HG02642 (cell line): ENCODE measurements around the gene GNG4.

ENCODE experiments used
- ATAC-seq: cut with Tn5 transposase; IDR thresholded peaks from one replicate; pipeline ENCODE4 v1.9.1; 2021; ENCODE audit warnings: mild to moderate bottlenecking; ENCODE audit not compliant: unreplicated experiment, poor library complexity

Gene GNG4

DNA sequence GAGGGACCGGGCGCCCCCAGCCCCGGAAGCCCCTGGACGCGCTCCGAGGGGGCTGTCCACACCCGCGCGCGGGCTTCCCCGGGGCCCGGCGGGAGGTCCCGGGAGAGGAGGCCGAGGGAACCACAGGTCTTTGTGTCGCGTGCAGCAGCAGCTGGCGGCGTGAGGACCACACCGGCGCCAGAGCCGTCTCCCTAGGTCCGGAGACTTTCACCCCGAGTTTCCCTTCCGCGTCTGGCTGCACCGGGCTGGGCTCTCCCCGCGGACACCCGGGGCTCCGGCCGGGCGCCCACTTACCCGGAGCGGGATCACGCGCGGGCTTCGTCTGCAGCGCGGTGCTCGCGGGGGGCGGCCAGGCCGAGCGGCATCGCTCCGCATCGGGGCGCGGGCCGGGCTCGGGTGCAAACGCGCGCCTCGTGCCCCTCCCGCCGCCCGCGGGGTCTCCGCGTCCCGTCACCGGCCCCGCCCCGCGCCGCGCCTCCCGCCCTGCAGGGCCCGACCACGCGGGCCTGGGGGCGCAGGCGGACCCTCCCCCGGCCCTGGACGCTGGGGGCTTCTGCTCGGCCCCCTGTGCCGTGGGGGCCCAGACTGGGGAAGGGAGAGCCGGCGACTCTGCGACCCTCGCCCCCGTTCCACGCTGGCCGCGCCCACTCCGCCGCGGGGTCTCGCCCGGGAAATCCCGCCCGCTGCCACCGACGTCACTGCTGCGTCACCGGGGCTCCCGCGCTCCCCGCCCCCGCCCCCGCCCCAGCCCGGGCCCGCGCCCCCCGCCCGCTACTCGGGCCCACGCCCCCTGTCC lies at the start of gene GNG4:
GNG4 (minus strand) TSS at position 417 of the 796 bp plus-strand sequence. CDS start 65,946 bp downstream, outside the sequence.
- peak; percentile 55 for ATAC-seq

- ATAC-seq, result no peak
Observed at GRCh38 chr1:235697508-235697907, 47.9 kb upstream of the GNG4 start.

- no peak for ATAC-seq
Observed at GRCh38 chr1:235689356-235689755, 39.8 kb upstream of the GNG4 start.

- ATAC-seq, result no peak
Observed at GRCh38 chr1:235688096-235688495, 38.5 kb upstream of the GNG4 start.

DNA sequence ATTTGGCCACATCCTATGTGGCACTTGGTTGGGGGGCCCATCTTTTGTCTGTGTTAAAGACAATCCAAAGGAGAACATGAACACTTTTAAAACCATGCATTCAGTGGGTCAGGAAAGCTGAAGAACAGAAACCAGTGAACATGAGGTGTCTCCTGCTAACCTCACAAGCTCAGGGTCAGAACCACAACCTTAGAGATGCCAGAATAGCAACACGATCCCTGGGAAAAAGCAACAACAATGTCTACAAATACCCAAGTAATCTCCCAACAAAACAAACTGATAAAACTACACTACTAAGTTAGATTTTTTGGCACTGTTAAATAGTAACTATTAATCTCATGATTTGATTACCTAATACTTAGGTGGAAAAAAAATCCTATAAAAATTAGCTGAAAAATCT lies 34.1 kb upstream of the GNG4 start:
- ATAC-seq, result no peak

DNA sequence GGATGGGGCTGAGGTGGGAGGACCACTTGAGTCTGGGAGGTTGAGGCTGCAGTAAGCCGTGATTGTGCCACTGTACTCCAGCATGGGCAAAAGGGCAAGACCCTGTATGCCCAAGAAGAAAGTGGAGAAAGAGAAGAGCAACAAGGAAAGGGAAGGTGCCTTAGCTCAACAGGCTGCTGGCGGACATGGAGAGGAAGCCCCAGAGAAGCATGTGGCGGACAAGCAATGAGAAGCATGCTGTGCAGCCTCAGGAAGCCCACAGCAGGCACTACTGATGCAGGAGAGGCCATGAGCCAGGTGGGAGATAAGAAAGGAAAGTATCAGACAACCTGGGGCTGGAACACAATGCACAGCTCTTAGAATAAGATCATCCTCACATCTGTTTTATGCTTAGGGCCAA lies 32.6 kb upstream of the GNG4 start:
- ATAC-seq, result no peak

DNA sequence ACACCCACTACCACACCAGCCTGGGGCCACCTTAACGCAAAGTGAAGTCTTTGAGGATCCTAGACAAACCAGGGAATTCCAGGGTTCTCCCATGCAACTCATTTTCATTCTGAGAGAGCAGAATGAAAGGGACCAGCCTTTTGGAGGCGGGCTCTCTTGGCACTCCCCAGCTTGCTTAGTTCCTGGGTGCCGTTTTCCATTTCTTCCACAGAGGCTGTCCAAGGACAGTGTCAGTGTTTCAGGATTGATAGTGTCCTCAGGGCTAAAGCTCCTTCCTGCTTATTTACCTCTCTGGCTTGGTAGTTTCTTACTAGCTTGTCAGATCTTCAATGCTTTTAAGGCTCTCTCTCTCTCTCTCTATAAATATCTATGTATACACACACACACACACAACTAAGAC lies 30.1 kb upstream of the GNG4 start:
- ATAC-seq, result no peak

DNA sequence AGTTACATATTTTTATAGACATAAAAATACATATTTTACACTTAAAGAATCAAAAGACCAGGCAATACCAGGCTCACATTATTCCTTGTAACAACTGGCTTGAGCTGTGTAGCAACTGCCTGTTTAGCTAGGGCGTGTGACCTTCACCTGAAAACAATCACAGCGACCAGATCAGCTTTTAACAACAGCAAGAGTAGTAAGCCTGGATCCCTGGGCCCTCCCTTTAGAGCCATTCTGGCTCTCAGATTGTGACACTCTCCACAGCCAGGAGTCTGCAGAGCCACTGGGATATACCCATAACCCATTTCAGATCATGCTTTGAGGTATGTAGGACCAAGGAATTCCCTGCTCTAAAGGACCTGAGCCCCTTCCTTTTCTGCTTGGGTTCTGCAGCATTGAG lies 29.4 kb upstream of the GNG4 start:
- no peak for ATAC-seq

- no peak for ATAC-seq
Observed at GRCh38 chr1:235675152-235675890, 25.7 kb upstream of the GNG4 start.

- no peak for ATAC-seq
Observed at GRCh38 chr1:235673981-235674380, 24.4 kb upstream of the GNG4 start.

DNA sequence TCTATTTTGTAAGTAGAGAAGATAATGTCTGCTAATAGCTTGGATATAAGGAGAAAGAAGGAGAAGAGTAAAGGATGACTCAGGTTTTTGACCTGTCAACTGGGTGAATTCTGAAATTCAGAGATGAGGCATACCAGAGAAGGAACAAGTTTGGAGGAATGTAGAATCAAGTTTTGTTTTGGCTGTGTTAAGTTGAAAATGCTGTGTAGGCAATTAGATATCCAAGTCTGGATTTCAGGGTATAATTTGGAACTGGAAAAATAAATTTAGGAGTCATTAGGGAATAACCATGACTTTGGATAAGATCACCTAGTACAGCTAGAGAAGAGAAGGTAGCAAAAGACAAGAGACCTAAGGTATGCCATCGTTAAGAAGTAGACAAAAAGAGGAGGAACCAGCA lies 22.4 kb upstream of the GNG4 start:
- ATAC-seq, result no peak

DNA sequence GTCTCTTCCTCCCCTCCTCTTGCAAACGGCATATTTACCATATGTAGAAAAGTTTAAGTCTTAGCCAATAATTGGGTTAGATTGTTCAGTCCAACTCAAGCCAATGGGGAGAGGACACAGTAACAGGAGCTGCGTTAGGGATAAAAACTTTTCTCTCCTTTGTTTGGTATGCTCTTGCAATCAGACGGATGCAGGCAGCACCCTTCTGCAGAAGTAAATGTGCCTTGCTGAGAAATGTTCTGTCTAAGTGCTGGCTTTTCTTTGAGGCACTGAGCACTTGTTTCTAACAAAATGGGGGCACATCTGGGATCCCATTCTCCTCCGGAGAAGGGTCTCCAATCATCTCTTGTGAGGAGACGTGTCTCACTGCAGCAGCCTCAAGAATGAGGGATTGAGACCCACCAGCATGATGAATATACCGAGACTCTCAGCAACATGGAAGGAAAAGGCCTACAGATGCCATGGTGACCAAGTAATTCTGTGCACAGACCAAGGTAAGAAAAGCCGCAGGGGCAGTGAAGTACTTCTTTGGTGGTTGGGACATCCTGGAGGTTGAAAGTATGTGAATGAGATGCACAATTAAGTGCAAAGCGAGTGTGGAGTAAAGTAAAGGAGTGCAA lies 20.7 kb upstream of the GNG4 start:
- no peak for ATAC-seq

- no peak for ATAC-seq
Observed at GRCh38 chr1:235669277-235669676, 19.7 kb upstream of the GNG4 start.

- no peak for ATAC-seq
Observed at GRCh38 chr1:235663628-235664027, 14.0 kb upstream of the GNG4 start.

DNA sequence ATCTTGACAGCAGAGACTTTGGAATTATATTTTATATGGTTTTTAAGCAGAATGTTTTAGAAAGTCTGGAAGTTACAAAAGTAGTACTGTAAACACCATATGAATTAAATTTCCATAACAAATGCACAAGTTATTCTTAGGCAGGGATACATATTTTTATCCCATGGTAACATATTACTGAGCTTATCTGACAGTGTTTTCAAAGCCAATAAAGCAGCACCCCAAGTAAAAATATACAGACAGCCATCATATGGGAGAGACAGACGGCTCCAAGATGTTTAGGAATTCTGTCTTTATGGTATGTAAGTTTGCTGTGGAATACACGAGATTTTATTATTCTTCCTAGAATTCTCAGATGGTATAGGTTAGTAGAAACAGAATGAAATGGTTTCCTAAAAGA lies 12.0 kb upstream of the GNG4 start:
- no peak for ATAC-seq

DNA sequence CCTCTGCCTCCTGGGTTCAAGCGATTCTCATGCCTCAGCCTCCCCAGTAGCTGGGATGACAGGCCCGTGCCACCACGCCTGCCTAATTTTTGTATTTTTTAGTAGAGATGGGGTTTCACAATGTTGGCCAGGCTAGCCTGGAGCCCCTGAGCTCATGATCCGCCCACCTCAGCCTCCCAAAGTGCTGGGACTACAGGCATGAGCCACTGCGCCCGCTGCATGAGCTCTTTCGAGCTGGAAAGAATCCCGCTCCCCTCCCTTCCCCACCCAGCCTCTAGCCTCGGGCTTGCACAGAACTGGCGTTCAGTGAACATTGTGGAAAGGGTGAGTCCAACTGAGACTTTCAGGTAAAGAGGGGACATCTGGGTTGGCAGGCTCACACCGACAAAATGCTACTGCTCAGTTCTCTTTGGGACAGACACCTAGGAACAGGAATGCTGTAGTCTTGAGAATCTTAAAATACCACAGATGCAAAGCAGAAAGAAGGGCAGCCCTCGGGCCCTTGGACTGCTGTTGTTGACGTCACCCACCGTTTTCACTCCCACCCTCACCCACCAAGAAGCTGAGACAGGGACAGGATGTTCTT lies 9.7 kb upstream of the GNG4 start:
- no peak for ATAC-seq

DNA sequence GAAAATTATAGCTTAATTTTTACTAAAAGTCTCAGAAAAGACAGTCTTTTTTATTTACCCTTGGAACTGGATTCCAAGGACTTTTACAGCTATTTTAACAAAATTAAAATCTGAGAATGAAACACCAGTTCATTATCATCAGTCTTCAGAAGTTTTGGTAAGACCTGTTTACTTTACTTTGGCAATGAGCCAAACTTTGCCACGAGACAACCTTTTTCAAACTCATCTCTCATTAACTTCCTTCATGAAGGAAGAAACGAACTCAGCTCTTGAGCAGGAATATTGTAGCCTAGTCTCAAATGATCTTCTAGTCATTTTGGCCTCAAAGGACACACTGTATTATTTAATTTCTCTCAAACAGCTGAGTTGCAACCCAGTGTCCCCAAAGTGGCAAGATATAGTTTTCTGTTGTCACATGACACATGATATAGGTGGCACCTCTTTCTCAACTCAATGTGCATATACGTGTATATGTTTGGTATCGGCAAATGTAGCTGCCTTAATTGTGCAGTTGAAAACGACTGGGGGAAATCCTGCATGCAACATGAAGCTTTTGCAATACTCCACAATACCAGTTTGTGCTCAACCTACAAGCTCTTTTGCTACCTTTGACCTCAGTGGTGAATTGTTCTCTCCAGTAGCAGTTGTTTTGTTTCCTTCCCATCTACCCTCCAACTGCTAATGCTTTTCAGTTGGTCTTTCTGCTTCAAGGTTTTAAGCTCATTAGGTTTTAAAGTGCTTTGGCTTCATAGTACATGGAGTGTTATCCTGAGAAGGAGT lies 8.4 kb upstream of the GNG4 start:
- ATAC-seq, result no peak

- ATAC-seq, result no peak
Observed at GRCh38 chr1:235657269-235657668, 7.7 kb upstream of the GNG4 start.

- ATAC-seq, result no peak
Observed at GRCh38 chr1:235652364-235652763, 2.8 kb upstream of the GNG4 start.

GRCh38 chr1:235651170-235651806 lies 1.7 kb upstream of the GNG4 start:
- ATAC-seq, result no peak
